SKM-1 (cell line): ENCODE measurements around the gene MMP11.

Experiments
- DNase-seq: peaks from one replicate; lab custom pipeline; 2025; ENCODE audit not compliant: unreplicated experiment; lab: John Stamatoyannopoulos, UW

Gene MMP11

DNA sequence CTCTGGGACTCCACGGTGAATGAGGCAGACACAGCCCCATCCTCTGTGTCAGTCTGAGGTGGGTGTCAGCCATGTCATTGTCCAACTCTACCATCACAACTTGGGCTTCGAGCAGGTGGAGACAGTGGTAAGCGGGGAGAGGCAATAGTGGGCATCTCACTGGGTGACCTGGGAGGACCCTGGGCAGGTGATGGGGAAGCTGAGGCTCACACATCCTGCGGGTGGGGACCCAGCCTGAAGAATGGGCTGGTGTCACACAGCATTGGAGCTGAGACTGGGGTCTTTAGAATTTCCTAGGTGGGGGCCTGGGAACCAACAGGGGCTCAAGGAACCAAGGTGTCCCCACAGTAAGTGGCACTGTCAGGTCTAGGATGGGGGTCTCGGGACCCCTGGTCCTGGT lies 7.1 kb downstream of the MMP11 start:
- no peak for DNase-seq

DNA sequence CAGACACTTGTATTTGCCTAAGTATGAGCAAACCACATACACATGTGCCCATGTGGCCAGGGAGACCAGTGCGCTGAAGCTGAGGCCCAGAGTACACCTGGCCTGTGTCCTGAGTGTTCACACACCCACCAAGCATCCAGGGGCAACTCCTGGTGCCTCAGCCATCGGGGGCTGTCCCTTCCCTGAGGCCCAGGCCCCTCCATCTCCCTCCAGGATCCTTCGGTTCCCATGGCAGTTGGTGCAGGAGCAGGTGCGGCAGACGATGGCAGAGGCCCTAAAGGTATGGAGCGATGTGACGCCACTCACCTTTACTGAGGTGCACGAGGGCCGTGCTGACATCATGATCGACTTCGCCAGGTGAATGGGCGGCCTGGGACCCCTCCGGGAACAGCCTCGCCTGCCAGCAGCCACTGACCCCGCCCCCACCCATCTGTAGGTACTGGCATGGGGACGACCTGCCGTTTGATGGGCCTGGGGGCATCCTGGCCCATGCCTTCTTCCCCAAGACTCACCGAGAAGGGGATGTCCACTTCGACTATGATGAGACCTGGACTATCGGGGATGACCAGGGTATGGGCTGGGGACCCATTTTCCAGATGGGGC lies 7.6 kb downstream of the MMP11 start:
- no peak for DNase-seq

DNA sequence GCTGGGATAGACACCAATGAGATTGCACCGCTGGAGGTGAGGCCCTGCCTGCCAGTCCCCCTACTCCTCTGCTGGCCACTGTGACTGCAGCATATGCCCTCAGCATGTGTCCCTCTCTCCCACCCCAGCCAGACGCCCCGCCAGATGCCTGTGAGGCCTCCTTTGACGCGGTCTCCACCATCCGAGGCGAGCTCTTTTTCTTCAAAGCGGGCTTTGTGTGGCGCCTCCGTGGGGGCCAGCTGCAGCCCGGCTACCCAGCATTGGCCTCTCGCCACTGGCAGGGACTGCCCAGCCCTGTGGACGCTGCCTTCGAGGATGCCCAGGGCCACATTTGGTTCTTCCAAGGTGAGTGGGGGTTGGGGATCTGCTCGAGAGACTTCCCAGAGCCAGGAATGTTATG lies 8.4 kb downstream of the MMP11 start:
- DNase-seq = no peak

GRCh38 chr22:23781511-23782183 lies 9.0 kb downstream of the MMP11 start:
- DNase-seq = no peak

GRCh38 chr22:23782252-23782651 lies 9.6 kb downstream of the MMP11 start:
- no peak for DNase-seq

- DNase-seq = no peak
These were observed 10.1 kb downstream of the MMP11 start for GRCh38 chr22:23782703-23783102.

GRCh38 chr22:23783265-23784150 lies 10.9 kb downstream of the MMP11 start:
- no peak for DNase-seq

DNA sequence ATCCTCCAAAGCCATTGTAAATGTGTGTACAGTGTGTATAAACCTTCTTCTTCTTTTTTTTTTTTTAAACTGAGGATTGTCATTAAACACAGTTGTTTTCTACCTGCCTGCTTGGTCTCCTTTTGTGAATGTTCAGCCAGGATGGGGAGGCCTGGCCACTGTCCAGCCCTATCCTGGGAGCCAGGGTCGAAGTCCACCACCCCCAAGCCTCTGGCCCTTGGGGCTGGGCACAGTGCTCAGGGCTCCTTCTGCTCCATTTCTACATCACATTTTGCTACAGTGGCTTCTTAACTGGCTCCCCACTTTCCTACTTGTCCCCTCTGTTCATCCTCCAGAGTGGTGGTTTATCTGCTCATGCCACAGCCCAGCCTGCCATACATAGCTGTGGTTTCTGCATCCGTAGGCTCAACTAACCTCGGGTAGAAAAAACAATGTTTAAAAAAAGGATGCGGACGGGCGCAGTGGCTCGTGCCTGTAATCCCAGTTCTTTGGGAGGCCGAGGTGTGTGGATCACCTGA lies 11.6 kb downstream of the MMP11 start:
- no peak for DNase-seq

DNA sequence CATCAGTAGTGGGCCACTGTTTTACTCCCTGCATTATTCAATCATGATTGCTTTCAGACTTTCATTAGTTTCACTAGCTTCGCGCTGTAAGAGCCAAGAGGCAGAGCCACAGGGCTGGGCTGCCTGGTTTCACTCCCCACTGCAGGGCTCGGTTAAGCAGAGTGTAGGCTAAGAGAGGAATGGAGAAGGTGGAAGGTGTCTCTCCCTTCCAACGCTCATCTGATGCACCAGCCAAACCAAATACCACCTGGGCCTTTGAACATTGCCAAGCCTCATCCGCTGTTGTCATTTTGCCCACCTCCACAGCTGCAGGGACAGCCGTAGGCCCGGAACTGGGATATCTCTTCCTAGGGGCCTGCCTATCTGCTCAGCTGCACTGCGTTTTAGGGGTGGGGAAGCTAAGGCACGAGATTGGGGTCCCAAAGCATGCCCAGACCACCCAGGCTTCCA lies 13.6 kb downstream of the MMP11 start:
- no peak for DNase-seq

DNA sequence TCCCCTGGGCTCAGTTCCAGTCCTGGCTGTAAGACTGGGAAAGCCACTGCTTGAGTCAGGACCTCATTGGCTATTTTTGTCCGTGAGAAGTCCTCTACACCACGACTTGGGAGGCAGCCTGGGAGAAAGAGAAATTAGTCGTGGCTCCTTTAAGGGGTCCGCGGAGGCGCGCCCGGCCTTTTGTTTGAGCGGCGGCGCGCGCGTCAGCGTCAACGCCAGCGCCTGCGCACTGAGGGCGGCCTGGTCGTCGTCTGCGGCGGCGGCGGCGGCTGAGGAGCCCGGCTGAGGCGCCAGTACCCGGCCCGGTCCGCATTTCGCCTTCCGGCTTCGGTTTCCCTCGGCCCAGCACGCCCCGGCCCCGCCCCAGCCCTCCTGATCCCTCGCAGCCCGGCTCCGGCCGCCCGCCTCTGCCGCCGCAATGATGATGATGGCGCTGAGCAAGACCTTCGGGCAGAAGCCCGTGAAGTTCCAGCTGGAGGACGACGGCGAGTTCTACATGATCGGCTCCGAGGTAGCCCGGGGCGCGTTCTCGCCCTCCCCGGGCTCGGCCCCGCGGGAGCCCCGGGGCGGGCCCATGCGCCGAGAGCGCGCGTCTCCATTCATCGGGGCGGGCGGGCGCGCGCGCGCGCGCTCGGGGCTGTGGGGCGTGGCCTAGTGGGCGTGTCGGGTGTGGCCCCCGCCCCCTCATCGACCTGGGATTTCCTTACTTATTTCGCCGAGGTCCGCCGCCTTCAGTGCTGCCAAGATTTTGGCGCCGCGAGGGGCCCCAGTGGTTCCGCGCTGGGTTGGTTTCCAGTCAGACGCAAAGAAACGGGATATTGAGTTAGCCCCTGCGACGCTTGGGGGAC lies 14.3 kb downstream of the MMP11 start, which contains the start of gene SMARCB1:
TSS of gene SMARCB1 (plus strand) at position 215 of the 848 bp plus-strand sequence. CDS start at position 419, 204 bp downstream.
- peak; percentile 85 for DNase-seq

- DNase-seq = no peak
These were observed 14.9 kb downstream of the MMP11 start for GRCh38 chr22:23787600-23787896.

DNA sequence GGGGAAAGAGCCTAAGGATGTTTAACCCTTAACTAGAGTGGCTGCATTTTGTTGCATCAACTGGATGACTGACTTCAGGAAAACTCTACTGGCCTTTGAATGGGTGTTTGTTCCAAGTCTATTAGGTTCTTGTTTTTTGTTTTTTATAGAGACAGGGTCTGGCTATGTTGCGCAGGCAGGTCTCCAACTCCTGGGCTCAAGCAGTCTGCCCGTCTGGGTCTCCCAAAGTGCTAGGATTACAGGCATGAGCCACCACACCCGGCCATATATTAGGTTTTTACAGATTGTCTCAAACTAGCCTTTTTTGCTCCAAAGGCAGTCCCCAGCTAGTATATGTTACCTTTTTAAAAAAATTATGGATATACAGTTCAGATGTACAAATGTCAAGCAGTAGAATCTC lies 15.3 kb downstream of the MMP11 start:
- no peak for DNase-seq

- DNase-seq = no peak
These were observed 16.5 kb downstream of the MMP11 start for GRCh38 chr22:23789121-23789520.

DNA sequence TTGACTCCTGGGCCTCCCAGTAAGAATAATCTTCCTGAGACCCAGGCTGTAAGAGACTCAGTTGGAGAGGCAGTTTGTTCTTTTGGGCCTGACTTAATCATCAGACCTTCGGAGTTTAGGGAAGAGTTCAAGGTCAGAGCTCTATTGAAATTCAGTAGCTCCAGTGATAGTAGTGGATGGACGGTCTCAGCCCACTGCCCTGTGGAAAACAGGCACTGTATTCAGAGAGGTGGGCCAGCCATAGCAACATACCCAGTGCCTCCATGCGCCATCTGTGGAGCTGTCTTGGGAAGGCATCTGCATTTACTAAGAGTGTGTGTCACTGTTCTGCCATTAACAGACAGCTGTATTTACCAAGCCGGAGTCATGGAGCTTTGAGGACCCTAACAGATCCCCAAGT lies 17.0 kb downstream of the MMP11 start:
- no peak for DNase-seq

DNA sequence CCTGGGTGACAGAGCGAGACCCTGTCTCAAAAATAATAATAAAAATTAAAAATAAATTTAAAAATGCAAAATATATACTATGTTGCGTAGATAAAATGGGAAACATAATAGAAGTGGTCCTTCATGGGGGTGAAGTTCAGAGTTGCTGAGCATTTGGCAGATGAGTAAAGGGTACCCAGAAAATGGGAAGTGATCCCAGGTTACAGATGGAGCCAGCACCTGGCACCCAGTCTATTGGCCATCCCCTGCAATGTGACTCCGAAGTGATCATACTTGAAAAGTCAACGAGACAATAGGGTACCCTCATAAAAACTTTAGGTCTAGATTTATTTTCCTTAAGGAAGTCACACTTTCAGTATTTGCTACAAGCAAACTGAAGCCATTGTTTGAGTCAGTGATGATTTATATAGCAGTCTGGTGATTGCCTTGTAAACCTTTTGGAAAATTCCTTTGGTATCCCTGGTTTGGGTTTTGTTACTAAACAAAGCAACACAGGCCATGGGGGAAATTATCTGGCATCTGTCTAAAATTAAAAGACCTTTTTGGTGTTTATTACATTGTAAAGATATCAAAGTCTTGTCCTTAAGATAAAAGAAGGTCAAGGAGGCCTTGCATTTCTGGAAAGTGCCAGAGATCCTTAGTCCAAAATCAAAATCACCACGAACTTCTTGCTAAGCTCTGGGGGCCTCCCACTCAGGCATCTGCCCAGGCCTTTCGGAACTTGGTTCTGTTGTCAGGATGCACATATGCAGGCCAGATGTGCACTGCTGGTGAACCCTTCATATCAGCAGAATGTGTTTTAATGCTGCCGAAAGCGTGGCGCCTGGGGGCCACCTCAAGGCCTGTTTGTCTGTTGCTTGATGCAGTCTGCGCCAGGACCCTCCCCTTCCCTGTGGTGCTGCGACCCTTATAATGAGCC lies 18.4 kb downstream of the MMP11 start:
- DNase-seq = no peak

- DNase-seq = no peak
These were observed 19.3 kb downstream of the MMP11 start for GRCh38 chr22:23791738-23792645.

DNA sequence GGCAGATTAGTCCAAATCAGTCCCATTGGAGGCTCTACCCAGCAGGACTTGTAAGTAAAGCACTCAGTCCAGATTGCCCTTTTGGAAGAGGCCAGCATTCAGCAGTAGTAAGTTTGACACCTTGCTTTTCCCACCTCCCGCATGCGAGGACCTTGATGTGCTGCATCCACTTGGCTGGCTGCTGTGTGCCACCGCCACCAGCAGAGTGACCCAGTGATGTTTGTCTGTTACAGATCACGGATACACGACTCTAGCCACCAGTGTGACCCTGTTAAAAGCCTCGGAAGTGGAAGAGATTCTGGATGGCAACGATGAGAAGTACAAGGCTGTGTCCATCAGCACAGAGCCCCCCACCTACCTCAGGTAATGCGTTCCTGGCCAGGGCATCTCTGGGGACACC lies 20.7 kb downstream of the MMP11 start:
- no peak for DNase-seq

- no peak for DNase-seq
These were observed 23.8 kb downstream of the MMP11 start for GRCh38 chr22:23796461-23796860.
